Raji (cell line): ENCODE data around the gene GLIPR1L2.

ENCODE experiments used
- POLR2A ChIP-seq: IDR thresholded peaks from 2 replicates; pipeline ENCODE4 v1.6.1; 2011; ENCODE audit warnings: low read depth, low read length, control low read depth; ENCODE audit not compliant: insufficient read depth

GLIPR1L2 gene

GRCh38 chr12:75390899-75391538 is at the start of gene GLIPR1L2:
Gene GLIPR1L2 (plus strand): TSS chr12:75391089. CDS start chr12:75391117, 28 bp downstream.
- TF ChIP-seq POLR2A, result no peak

DNA sequence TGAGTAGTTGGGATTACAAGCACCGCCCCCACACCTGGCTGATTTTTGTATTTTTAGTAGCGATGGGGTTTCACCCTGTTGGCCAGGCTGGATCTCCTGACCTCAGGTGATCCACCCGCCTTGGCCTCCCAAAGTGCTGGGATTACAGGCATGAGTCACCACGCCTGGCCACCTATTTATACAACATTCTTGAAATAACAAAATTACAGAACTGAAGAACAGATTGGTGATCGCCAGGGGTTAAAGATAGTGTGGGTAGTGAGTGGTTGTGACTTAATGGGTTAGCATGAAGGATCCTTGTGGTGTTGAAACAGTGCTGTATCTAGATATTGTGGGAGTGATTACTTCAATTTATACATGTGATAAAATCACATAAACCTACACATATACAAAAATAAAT is 49.0 kb upstream of the GLIPR1L2 start:
- no peak for TF ChIP-seq POLR2A

DNA sequence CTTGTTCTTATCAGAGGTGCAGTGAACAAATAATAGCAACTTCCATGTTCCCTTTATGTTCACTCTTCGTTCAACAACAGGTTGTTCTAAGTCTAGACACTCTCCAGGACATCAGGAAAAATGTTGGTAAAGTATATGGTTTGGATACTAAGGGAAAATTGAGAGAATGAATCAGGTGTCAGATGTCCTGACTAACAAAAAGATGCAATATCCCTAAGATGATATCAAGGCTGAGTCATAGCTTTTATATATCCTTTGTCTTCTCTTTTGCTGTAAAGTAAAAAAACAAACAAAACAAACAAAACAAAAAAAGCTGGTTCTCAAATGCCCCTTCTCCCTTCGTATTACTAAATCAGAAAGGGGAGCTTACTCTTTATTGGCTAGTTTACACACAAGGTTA is 45.4 kb upstream of the GLIPR1L2 start:
- TF ChIP-seq POLR2A, result no peak

- TF ChIP-seq POLR2A, result no peak
Observed at GRCh38 chr12:75349946-75350345, 40.9 kb upstream of the GLIPR1L2 start.

DNA sequence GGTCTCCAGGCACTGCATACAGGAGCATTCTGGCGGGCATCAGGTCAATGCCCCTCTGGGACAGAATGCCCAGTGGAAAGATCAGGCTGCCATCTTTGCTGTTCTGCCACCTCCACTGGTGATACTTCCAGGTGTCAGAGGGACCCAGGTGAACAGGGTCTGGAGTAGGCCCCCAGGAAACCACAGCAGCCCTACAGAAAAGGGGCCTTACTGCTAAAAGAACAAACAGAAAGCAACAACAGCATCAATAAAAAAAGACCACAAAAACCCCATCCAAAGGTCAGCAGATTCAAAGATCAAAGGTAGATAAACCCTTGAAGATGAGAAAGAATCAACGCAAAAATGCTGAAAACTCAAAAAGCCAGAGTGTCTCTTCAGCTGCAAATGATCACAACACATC is 40.5 kb upstream of the GLIPR1L2 start:
- no peak for TF ChIP-seq POLR2A

- no peak for TF ChIP-seq POLR2A
Observed at GRCh38 chr12:75354011-75354410, 36.9 kb upstream of the GLIPR1L2 start.

DNA sequence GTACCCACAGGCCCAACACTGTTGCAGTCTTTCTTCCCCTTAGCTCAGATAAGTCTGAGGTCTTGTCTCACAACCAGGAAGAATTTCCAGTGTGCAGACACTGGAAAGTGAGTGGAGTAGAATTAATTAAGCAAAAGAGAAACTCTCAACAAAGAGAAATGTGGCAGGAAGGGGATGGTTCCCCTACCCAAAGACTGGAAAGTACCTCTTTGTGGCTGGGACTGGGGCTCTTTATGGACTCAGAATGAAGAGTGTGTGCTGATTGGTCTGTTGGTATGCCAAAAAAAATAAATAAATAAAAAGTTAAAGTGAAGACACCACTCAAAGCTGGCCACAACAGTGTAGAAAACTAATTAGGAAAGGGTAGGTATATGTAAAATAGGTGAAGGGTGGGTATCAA is 30.0 kb upstream of the GLIPR1L2 start:
- no peak for TF ChIP-seq POLR2A

DNA sequence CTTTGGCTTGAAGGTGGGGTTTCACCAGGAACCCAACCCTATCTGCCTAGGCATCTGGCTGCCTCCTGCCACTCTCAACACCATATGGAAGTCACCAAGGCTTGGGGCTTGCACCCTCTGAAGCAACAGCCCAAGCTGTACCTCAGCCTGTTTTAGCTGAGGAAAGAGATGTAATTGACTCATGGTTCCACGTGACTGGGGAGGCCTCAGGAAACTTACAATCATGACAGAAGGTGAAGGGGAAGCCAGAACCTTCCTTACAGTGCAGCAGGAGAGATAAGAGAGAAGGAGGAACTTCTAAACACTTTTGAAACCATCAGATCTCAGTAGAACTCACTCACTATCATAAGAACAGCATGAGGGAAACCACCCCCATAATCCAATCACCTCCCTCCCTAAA is 29.5 kb upstream of the GLIPR1L2 start:
- TF ChIP-seq POLR2A, result no peak

- no peak for TF ChIP-seq POLR2A
Observed at GRCh38 chr12:75364919-75365318, 26.0 kb upstream of the GLIPR1L2 start.

GRCh38 chr12:75366629-75367028 is 24.3 kb upstream of the GLIPR1L2 start:
- no peak for TF ChIP-seq POLR2A

GRCh38 chr12:75374971-75375370 is 15.9 kb upstream of the GLIPR1L2 start:
- TF ChIP-seq POLR2A, result no peak

DNA sequence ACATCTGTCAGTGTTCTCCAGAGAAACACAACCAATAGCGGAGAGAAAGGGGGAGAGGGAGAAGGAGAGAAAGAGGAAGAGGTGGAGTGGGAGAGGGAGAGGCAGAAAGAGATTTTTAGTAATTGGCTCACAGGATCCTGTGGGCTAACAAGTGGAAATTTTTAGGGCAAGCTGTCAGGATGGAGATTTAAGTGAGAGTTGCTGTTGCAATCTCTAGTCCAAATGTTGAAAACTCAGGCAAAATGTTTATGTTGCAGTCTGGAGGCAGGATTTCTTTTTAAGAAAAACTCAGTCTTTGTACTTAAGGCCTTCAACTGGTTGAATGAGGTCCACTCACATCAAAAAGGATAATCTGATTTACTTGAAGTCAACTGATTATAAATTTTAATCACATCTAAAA is 12.5 kb upstream of the GLIPR1L2 start:
- TF ChIP-seq POLR2A, result no peak

DNA sequence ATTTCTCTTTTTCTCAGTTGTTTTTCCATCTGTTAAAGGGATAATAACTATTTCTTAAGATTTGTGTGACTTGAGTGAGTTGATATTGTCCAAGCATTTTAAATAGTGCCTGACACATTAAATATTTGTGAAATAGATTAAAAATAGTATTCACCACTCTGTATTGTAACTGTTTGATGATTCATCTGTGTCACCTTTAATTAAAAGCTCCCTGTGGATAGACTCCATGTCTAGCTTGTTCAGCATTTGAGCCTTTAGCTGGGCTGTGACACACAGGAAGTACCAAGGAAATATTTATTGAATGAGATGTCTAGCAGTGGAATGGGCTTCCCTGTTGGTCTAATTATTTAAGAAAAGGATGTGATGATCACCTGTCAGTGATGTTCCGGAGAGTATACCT is 1.8 kb upstream of the GLIPR1L2 start:
- no peak for TF ChIP-seq POLR2A

DNA sequence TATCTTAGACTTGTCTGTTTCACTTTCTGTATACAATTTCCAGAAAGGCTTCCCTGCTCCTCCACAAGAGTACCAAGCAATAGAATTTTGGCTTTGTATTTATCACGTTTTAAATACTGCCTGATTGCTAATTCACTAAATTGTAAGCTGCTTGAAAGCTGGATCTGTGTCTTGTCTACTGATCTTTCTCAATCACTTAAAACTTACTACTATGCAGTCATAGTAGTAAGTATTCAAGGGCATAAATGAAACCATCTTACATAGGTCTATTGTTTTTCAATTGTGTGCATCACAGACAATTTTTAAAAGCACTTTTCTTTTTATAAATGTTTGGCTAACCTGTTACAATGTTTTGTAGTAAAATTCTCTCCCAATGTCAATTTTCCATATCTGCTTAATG is 1.2 kb upstream of the GLIPR1L2 start:
- no peak for TF ChIP-seq POLR2A

DNA sequence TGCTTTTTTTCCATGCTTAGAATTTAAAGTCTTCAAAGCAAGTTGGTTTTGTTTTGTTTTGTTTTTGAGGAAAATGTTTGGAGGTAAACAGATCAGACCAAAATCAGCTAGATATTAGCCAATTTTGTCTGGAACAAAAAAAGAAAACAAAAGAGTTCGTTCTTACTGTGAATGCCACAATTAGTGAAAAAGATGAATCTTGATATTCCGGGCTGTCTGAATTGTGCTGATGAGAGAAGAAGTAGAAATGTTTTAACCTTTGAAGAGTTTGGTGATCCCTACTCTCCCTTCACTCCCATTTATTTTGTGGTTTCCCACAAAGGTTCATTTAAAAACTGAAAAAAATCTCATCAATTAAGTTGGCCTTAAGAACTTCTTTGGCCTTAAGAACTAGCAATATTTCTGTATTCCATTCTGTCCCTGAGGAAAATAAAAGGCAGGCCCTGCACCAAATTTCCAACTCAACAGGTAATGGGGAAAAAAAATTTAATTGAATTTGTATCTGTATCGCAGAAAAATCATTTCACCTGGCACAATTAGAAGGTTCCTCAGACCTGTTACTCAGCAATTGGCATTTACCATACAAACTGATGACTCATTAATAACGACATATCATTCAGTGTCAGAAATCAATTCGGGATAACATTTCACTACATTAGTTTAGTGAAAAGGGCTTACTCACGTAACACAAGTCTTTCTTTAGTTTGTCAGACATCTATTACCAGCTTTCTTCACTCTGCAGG is 562 bp upstream of the GLIPR1L2 start:
- no peak for TF ChIP-seq POLR2A

- no peak for TF ChIP-seq POLR2A
Observed at GRCh38 chr12:75404231-75404630, 13.3 kb downstream of the GLIPR1L2 start.

DNA sequence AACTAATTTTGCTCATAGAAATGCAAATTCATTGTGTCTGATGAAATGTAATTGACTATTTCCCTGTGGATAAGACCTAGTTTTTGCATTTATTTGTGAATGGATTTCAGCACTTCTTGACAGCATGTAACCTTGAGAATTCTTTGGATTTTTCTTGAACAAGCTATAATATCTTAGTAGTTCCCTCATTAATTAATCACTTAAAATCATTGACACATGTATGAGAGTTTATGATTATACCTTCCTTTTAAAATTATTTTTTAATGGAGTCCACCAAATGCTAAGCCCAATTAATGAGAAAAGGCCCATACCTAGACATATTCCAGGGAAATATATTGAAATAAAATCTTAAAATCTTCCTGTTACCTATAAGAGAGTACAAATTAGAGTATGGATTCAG is 16.8 kb downstream of the GLIPR1L2 start:
- TF ChIP-seq POLR2A, result no peak

DNA sequence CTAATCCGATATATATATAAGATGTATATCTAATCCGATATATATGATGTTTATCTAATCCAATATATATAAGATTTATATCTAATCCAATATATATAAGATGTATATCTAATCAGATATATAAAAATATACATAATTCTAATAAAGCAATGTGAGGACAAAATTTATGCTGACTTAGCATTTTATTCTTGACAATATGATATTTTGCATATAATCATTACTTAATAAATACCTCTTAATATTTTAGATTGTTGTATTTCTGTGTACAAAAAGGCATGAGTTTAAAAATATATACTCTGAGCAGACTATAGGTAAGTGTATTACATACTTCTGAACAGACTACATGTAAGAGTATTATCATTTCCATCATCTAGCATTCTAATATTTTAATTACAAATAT is 18.9 kb downstream of the GLIPR1L2 start:
- no peak for TF ChIP-seq POLR2A

GRCh38 chr12:75414671-75415070 is 23.8 kb downstream of the GLIPR1L2 start:
- no peak for TF ChIP-seq POLR2A
